NCI-H1048 (cell line): ENCODE data around the gene TEX261.
"Not testable (repeated sequence)": the region's sequence is repeated elsewhere in the genome, so short reads cannot be mapped to it uniquely, and the experiment has no call there.

ENCODE experiments used
- DNase-seq: peaks from one replicate; lab custom pipeline; 2025; lab: John Stamatoyannopoulos, UW

TEX261 gene

GRCh38 chr2:70994699-70995425 is at the start of gene TEX261:
Gene TEX261 (minus strand): TSS chr2:70994873. CDS start chr2:70994757, 116 bp downstream.
- DNase-seq = peak; percentile 66

DNA sequence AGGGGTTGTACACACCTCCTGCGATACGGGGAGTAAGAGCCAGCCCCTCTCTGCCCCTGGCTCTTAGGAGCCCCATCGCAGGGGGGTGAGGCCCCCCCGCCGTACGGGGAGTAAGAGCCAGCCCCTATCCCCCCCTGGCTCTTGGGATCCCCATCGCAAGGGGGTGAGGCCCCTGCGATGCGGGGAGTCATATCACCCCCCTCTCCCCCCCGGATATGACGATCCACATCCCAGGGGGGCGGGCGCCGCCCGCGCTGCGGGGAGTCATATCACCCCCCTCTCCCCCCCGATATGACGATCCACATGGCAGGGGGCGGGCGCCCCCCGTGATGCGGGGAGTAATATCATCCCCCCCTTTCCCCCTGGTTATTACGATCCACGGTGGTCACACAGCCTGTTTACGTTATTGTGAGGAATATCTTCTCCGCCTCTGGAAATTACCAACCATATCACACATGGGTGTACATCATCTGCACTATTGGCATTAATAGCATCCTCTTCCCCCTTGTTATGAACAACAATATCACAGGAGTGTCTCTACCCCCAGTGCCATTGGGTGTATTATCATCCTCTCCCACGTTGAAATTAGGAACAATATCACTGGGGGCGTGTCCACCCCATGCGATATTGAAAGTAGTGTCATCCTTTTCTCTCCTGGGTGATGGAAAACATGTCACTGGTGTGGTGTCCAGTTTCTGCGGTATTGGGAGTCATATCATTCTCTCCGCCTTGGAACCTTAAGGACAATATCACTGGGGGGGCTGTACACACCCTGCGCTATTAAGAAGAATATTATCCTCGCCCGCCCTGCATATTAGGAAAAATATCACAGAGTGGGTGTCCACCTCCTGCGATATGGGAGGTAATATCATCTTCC is 49.1 kb upstream of the TEX261 start:
- no peak for DNase-seq

DNA sequence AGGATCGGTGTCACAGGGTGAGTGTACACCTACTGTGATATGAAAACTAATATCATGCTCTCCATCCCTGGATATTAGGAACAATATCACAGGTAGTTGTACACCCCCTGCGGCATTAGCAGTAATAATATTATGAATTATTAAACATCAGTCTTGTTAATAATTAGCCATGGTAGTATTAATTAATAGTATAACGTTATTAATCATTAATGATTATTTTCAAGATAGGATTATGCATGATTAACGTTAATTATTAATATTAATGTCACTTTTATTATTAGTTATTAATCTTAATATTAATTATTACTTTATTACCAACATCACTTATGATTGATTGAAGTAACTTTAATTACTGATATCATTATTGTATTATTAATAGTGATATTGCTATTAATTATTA is 47.6 kb upstream of the TEX261 start:
- DNase-seq = no peak

GRCh38 chr2:71036296-71036695 is 41.6 kb upstream of the TEX261 start:
- DNase-seq = not testable (repeated sequence)

- not testable (repeated sequence) for DNase-seq
These were observed 29.0 kb upstream of the TEX261 start for GRCh38 chr2:71023553-71024243.

- DNase-seq = not testable (repeated sequence)
These were observed 26.7 kb upstream of the TEX261 start for GRCh38 chr2:71021394-71021793.

DNA sequence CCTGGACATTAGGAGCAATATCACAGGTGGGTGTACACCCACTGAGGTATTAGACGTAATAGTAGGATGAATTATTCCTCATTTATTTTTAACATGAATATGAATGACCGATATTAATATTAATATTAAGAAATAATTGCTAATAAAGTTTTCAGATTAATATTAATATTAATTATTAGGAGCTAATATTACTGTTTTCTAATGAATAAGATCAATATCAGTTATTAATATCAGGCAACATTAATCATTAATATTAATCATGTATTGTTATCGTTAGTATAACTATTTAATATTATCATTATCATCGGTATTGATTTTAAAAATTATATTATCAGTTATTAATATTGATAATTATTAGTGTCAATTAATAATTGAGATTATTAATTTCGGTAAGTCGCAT is 25.3 kb upstream of the TEX261 start:
- DNase-seq = not testable (repeated sequence)

- DNase-seq = no peak
These were observed 24.0 kb upstream of the TEX261 start for GRCh38 chr2:71018625-71019024.

GRCh38 chr2:71011786-71012185 is 17.1 kb upstream of the TEX261 start:
- DNase-seq = not testable (repeated sequence)

DNA sequence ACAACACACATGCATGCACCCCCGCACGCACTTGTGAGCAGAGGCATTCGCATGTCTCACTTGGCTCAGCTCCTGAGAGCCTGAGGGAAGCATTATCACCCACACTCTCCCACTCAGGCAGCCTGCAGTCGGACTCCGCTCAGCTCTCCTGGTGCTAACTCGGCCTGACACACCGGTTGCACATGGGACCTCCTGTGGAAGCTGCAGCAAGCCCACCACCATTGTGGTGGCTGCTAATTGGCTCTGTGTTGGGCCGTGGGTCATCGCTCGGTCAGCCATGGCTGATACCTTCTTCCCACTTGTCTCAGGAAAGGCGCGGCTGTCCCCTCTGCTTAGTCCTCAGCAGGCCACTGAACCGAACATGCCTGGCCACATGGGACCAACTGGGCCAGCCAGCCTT is 13.7 kb upstream of the TEX261 start:
- no peak for DNase-seq

DNA sequence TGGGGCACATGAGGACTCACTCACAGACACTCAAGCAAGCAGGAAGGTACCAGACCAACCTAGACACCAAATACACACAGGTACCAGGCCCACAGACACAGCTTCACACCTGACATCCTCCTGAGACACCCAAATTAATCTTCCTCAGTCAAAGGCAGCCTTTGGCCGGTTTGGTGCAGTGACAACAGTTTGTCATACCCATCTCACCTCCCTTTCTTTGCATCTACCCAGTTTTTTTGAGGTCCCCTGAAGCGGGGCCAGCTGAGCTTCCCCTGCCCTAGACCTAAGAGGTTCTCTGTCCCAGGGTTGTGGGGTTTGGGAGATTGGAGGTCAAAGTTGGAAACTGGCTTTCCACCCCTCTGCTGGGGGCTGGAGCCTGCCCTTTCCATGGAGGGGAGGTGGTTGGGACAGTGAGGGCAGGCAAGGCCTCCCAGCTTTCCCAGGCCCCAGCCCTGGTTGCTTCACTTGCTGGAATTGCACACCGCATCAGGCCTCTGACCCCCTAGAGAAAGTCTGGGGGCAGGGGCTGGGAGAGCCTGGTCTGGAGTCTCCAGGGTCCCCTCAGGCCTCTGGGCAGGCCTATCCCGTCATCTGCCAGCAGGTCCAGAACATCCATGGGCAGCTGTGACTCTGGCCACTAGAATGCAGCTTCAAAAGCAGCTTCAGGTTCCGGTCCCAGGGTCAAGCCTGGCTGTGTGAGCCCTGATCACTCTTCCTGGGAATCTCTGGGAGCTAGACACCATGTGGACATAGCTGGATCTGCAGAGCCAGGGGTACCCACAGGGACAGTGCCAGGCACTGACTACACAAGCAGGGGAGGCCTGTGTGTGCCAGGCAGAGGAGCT is 12.5 kb upstream of the TEX261 start:
- DNase-seq = no peak

DNA sequence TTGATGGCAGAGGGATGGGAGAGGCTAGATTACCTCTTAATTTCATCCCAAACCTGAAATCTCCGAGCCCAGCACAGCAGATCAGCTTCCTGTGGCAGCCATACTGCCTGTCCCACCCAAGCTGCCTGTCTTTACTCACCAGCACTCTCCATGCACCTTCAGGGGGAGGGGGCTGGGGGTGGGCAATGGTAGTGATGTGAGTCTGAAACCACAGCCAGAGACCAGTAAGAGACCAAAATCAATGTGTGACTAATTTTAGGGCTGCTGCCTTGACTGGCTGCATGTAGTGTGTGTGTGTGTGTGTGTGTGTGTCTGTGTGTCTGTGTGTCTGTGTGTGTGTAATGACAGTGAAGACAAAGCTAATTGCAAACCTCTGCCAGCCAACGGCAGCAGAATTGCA is 11.7 kb upstream of the TEX261 start:
- DNase-seq = no peak

GRCh38 chr2:71005271-71006202 is 10.9 kb upstream of the TEX261 start:
- no peak for DNase-seq

DNA sequence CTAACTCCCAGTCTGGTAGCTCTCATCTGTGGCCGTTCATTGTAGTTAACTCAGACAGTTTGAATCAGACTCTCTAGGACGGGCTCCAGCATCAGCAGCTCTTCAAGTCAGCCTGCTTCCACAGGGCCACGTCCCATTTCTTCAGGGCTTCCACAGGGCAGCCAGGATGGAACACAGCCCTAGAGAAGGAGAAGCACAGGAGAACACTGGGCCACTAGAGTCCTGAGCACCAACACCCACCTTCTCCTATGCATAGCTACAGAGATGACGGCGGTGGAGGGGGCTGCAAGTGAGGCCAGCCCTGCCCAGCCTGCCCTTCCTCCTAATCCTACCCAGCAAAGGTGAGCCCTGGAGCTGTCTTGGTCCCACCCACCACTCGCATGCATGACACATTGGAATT is 10.2 kb upstream of the TEX261 start:
- no peak for DNase-seq

DNA sequence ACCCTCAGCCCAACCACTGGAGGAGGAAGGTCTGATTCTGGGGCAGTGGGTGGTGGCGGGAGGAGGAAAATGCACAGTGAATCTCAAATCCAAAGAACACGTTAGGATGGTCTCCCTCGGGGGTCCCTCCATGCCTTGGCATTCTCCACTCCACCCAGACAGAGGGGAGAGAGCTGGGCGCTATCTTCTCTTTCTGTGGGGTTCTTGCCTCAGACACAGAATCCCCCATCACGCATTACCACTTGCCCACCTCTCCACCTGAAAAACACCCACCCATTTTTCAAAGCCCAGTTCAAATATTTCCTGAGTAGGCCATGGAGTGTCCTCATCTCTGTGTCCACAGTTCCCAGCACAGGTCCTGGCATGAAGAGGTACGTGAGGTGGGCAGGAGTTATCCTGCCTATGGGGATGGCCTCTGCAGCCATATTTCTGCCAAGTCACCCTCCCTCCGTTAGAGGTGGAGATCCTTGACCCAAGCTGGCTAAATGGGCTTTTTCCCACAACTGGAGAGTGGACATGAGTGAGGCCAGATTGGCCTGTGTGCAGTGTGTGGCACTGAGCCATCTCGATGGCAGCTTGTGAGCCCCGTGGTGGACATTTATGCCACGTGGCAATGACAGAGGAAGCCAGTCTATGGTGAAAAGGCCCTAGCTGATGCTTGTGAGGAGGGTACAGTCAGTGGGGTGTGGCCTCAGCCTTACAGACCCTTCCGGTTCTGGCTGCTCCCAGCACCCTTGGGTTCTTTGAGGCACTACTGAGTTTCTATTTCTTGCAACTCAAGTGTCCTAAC is 9.5 kb upstream of the TEX261 start:
- DNase-seq = no peak

GRCh38 chr2:71003396-71003795 is 8.7 kb upstream of the TEX261 start:
- no peak for DNase-seq

GRCh38 chr2:71001981-71002570 is 7.4 kb upstream of the TEX261 start:
- no peak for DNase-seq

DNA sequence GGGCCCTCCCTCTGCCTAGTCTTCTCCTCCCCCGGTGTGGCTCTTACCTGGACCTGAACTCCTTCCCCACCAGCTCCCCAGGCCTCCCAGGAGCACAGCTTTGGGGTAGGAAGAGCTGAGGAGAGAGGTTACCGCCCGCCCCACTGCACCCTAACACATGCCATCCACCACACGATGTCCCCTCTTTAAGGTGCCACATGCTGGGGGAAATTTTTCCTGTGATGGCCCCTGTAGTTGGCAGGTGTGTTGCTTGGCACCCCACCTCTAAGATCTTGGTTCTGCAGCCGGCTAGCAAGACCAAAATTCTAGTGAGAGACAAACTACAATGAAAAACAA is 6.9 kb upstream of the TEX261 start:
- no peak for DNase-seq

GRCh38 chr2:71000780-71001591 is 6.3 kb upstream of the TEX261 start:
- peak; percentile 44 for DNase-seq
